Muscle of back (tissue), 11 donors: ENCODE data around the gene ALPP. TPM values are rescaled to one million over a fixed set of nuclear protein-coding genes. Genes with fewer than 3 reads are reported as not detected.
"Not testable (repeated sequence)": the region's sequence is repeated elsewhere in the genome, so short reads cannot be mapped to it uniquely, and the experiment has no call there.

Experiments
- DNase-seq, 3 donors: peaks; one replicate each; pipeline versions ENCODE4 v3.0.0 to v3.0.0-alpha.2; 2013
- polyA plus RNA-seq, 10 donors: library from polyadenylated mRNA; unstranded; fragments of 120-200 nt; gene quantifications; one replicate each; pipeline ENCODE4 v1.2.1, GENCODE V29; 2013; ENCODE audit not compliant: insufficient read length in 10 of 10

Gene ALPP
- polyA plus RNA-seq, 10 donors: 0.07 to 0.35 (median 0.28) TPM; not detected in 5

DNA sequence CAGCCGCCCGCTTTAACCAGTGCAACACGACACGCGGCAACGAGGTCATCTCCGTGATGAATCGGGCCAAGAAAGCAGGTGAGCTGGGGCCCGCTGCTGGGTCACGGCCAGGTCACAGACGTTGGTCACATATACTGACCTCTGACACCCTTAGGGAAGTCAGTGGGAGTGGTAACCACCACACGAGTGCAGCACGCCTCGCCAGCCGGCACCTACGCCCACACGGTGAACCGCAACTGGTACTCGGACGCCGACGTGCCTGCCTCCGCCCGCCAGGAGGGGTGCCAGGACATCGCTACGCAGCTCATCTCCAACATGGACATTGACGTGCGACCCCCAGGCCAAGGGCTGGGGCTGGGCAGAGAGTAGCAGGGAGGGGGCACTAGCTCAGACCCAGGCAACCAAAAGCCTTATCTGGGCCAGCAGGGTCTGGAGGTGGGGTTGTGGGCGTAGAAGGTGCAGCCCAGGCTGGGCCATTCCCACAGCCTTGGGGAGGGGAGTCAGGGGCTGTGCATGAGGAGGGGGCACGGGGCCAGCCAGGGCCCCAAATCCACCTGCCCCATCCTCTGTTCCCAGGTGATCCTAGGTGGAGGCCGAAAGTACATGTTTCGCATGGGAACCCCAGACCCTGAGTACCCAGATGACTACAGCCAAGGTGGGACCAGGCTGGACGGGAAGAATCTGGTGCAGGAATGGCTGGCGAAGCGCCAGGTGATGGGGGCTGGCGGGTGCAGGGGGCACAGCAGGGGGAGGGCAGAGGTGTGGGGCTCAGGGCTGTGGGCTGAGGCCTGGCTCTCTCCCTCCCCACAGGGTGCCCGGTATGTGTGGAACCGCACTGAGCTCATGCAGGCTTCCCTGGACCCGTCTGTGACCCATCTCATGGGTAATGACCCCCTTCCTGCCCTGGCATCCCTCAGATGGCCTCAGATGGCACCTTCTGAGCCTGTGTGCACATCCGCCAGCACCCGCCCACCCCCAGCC, 1.3 kb downstream of the ALPP start:
- DNase-seq: not testable (repeated sequence)

DNA sequence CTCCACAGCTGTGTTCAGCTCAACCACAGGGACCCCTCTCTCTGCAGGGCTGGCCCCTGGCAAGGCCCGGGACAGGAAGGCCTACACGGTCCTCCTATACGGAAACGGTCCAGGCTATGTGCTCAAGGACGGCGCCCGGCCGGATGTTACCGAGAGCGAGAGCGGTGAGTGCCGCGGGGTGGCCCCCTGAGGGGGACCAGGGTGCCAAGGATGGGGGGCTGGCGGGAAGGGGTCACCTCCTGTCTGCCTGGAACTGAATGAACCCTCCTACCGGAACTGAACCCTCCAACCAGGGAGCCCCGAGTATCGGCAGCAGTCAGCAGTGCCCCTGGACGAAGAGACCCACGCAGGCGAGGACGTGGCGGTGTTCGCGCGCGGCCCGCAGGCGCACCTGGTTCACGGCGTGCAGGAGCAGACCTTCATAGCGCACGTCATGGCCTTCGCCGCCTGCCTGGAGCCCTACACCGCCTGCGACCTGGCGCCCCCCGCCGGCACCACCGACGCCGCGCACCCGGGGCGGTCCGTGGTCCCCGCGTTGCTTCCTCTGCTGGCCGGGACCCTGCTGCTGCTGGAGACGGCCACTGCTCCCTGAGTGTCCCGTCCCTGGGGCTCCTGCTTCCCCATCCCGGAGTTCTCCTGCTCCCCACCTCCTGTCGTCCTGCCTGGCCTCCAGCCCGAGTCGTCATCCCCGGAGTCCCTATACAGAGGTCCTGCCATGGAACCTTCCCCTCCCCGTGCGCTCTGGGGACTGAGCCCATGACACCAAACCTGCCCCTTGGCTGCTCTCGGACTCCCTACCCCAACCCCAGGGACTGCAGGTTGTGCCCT, 2.9 kb downstream of the ALPP start:
- DNase-seq: not testable (repeated sequence)

DNA sequence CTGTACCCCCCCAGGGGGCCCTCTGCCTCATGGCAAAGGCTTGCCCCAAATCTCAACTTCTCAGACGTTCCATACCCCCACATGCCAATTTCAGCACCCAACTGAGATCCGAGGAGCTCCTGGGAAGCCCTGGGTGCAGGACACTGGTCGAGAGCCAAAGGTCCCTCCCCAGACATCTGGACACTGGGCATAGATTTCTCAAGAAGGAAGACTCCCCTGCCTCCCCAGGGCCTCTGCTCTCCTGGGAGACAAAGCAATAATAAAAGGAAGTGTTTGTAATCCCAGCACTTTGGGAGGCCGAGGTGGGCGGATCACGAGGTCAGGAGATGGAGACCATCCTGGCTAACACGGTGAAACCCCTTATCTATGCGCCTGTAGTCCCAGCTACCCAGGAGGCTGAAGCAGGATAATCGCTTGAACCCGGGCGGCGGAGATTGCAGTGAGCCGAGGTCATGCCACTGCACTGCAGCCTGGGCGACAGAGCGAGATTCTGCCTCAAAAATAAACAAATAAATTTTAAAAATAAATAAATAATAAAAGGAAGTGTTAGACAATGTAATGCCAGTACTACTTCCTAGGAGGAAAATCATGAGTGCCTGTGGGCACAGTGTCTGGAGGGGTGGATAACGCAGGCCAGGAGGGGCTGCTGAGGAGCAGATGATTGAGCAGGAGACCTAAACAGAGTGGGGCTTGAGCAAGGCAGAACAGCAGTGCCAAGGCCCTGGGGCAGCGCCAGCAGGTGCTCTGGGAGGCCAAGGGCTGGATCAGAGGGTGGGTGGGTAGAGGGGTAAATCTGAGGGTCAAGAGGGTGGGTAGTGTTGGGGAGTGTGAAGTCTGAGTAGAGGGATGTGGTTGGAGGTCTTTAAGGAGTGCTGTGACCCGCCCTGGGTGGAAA, 4.0 kb downstream of the ALPP start:
- DNase-seq: no peak

DNA sequence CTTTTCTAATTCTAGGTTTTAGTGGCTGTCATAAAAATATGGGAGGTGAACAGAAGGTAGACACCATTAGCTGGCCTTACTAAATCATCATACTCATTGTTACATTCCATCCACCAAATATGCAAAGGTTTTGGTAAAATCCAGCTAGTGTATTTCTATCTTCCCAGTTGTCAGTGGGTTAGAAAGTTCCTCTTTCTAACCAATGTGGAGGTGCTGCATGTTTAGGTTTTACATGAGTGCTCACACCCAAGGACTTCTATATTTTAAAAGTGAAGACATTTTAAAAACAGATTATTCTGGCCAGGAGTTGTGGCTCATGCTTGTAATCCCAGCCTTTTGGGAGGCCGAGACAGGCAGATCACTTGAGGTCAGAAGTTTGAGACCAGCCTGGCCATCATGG, 5.9 kb downstream of the ALPP start:
- DNase-seq: no peak

DNA sequence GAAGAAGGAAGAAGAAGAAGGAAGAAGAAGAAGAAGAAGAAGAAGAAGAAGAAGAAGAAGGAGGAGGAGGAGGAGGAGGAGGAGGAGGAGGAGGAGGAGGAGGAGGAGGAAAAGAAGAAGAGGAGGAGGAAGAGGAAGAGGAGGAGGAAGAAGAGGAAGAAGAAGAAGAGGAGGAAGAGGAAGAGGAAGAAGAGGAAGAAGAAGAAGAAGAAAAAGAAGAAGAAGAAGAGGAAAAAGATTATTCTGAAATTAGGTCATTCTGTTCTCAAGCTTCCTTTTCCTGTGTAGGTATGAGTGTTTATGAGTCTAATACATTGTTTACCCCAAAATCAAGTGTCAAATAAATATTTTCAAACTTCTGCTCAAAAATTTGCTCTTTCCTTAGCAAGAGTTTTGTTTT, 6.5 kb downstream of the ALPP start:
- not testable (repeated sequence) for DNase-seq

DNA sequence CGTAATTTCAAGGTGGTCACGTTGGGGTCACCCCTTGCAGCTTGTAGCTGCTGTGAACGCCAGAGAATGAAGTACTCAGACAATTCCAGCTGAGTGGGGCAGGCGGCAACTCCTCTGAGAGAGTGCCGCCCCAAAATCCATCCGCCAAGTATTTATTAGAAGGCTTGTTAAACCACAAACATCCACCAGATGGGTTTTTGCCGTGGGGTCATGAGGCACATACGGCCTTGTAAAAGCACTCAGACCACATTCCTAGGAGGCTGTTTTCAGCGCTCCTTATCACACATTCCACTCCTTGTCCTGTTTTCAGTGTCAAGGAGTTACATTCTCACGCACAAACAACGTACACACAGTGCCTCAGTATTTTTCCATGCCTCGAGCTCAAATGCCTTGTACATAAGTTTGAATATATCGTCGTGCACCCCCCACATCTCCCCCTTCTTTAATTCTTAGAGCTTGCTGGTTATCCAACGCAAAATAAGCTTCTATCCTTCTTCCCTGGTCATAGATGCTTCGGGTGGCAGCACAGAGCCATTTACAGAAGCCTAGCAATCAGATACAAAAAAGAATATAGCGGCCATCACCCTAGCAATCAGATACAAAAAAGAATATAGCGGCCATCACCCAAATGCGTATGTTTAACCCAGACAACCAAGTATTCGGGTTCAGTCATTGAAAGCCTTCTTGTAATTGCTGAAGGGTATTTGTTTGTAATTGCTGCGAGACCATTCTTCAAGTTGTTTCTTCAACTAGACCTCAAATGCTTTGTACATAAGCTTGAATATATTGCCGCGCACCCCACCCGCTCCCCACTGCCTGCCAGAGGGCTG, 7.3 kb downstream of the ALPP start:
- peak in 1 of 3 donors; percentile 41 for DNase-seq

DNA sequence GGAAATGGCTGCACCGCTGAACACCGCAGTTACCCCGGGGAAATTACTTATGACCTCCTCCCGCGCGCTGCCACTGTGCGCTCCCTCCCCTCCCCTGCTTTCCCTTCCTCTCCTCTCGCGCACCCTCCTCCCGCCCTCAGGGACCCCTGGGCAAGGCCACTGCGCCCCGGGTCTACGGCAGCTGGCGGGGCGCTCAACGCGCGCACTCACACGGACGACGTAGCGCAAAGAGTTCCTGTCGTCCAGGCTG, 7.9 kb downstream of the ALPP start:
- DNase-seq: no peak

DNA sequence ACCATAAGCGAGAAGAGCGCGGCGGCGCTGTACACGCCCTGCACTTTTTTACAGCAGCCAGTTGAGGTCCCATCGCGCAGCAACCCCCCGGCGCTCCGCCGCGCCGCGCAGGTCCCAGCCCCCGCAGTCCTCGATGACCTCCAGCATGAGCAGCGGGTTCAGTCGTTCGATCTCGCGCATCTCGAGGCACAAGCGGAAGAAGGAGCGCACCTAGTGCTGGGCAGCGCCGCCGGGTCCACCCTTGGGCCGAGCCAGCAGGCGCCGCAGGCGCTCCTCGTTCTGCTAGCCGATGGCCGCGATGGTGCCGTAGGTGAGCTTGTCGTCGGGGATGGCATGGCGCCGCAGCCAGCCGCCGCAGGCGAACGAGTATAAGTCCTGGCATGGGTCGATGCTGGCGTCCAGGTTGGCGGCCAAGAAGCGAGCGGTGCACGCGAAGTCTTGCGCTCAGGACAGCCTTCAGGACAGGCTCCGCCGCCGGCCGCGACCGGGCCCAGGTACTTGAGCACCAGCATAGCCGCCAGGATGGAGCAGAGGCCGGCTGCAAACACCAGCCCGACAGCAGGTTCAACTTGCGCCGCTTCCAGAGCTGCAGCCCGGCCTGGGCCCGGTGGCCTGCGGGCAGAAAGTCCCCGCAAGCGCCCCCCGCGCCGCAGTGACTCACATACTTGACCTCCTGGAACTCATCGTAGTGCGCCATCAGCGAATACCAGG, 8.3 kb downstream of the ALPP start:
- DNase-seq: peak in 1 of 3 donors; percentile 39

DNA sequence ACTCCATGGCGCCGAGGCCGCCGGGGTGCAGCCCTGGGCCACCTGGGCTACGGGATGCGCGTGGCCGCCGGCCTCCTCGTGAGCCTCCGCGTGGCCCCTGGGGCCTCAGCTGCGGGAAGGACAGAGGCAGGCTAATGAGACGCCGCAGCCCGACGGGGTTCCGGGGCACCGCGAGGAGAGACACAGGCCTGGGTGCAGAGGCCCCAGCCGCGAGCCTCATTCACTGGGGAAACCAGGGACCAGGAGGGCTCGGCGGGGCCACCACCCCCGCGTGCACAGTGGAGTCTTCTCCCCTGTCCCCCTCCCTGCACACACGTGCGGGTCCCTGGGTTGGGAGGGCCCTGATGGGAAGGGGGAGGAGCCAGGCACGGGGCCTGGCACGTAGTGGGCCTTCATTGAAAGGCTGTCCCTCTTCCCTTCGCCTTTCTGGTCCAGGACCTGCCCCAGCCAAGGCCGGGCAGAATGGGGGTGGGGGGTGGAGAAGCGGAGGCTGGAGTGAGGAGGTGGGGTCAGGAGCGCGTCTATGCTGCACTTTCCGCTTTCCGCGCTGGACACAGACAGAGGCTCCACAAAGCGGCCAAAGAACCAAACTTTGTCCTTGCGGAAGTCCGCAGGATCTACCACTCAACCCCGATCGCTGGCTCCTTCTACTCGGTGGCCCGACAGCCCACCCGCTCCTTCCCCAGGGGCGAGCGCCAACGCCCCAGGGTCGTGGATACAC, 9.1 kb downstream of the ALPP start:
- no peak for DNase-seq

DNA sequence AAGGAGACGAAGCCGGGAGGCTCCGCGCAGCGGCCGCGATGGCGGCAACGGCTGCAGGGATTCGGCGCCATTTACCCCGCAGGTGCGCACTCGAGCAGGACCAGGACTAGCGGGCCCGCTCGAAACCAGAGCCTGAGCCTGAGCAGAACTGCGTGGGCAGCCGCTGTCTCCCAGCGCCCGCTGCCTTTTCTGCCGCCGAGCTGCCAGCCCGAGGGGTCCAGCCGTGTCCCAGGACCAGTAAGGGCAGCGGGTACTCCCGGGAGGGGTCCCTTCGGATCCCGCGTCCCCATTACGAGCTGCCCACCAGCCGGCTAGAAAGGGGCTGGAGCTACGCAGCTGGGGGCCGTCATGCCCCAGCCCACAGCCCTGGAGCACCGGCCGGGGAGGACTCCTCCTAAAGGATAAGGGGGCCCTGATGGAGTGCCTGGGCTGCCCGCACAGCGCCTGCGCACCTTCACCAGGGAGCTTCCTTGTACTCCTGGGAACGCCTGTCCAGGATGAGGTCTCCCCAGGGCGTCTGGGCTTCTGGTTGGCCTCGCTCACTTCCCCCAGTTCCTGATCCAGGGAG, 9.9 kb downstream of the ALPP start:
- no peak for DNase-seq

DNA sequence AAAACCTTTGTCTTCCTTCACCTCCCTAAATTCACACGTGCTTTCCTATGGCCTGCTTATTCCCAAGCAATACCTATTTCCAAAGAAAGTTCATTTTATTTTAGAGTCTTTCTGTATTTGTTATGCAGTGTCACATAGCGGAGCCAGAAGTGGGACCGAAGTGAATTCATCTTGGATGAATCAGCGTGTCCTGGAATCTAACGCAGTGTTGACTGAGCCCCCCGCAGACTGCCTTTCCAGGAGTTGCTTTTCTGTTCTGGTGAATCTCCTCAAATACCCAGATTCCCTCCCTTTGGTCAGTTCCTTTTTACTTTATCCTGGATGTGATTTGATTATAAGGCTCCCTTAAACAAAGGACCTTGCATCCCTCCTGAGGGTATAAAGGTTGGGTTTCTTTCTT, 10.8 kb downstream of the ALPP start:
- DNase-seq: peak in 1 of 3 donors; percentile 21

DNA sequence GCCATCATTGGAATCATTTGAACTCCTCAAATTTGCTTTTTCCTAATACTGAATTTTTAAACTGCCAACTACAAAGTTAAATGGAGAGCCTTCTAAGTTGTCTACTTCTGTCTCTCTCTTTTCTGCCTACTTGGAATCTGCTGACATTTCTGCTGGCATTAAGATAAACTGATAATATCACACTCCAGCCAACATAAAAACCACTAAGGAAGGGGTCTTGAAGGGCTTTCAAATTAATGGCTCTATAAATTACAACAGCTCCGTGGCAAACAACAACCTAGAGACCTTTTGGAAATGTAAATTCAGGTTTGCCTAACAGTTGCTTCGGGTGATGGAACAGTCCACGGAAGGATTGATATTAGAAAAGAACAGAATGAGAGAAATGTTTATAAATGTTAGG, 12.1 kb downstream of the ALPP start:
- no peak for DNase-seq

DNA sequence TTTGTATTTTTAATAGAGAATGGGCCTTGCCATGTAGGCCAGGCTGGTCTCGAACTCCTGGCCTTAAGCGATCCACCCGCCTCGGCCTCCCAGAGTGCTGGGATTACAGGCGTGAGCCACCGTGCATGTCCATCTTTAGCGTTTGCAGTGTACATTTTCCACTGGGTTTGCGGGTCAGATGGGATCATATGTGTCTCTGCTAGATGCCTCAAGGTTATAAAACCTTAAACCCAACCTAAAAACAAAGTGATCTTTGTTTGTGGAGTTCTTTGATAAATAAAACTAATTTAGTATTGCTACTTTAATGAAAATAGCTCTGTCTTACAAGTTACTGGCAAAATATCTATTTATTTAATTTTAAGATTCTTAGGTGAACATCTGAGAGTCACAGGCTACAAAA, 15.0 kb downstream of the ALPP start:
- no peak for DNase-seq

DNA sequence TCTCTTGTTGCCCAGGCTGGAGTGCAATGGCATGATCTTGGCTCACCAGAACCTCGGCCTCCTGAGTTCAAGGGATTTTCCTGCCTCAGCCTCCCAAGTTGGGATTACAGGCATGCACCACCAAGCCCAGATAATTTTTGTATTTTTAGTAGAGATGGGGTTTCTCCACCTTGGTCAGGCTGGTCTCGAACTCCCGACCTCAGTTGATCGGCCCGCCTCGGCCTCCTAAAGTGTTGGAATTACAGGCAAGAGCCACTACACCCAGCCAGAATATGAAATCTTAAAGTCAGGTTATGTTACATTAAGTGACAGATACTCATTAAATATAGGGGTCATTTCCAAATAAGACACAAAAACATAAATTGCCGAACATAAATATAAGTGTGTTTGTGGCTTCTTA, 15.9 kb downstream of the ALPP start:
- DNase-seq: not testable (repeated sequence)

DNA sequence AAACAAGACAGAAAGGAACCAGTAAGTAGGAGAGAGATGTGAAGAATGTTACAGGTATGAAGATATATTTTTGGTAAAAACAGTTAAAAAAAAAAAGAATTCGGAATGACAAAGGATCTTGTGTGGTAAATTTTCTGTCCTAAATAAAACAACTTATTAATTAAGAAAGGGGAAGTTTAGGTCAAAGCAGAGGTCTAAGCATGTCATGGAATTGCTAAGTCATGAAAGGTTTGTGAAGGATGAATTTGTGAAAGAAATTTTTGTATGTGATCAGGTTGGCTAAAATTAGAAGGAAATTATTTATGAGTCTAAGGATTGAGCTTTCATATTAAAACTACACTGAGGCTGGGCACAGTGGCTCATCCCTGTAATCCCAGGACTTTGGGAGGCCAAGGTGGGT, 17.0 kb downstream of the ALPP start:
- no peak for DNase-seq

DNA sequence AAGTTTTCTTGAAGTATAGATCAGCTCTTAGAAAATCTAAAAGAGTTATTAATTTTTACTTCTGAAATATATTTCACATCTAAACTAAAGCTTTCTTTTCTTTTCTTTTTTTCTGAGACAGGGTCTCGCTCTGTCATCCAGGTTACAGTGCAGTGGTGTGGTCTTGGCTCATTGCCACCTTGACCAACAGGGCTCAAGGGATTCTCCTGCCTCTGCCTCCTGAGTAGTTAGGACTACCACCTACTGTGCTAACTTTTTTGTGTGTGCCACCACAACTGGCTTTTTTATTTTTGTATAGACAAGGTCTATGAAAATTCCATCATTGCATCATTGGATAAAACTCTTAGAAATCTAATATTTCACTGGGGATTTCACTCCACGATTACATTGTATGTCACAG, 18.1 kb downstream of the ALPP start:
- no peak for DNase-seq

DNA sequence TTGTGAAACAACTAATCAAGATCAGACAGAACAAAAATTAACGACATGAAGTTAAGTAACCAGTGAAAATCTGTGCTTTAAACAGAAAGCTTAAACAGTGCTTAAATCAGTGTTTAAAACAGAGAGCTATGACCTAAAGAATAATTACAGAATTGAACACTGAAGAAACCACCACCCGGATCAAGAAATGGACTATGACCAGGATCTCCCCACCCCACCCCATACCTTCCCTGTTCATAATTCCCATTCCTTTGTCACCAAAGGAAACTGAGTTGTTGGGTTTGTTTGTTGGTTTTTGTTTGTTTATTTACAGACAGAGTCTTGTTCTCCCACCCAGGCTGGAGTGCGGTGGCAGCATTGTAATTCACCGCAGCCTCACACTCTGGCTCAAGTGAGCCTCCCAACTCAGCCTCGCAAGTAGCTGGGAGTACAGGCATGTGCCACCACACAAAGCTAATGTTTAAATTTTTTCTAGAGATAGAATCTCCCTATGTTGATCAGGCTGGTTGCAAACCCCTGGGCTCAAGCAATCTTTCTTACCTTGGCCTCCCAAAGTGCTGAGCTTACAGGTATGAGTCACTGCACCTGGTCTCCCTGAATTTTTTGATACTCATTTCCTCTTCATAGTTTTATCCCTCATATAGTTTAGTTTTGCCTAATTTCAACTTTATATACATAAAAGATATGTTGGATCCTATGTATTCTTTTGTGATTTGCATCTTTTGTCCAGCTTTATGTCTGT, 19.9 kb downstream of the ALPP start:
- no peak for DNase-seq

DNA sequence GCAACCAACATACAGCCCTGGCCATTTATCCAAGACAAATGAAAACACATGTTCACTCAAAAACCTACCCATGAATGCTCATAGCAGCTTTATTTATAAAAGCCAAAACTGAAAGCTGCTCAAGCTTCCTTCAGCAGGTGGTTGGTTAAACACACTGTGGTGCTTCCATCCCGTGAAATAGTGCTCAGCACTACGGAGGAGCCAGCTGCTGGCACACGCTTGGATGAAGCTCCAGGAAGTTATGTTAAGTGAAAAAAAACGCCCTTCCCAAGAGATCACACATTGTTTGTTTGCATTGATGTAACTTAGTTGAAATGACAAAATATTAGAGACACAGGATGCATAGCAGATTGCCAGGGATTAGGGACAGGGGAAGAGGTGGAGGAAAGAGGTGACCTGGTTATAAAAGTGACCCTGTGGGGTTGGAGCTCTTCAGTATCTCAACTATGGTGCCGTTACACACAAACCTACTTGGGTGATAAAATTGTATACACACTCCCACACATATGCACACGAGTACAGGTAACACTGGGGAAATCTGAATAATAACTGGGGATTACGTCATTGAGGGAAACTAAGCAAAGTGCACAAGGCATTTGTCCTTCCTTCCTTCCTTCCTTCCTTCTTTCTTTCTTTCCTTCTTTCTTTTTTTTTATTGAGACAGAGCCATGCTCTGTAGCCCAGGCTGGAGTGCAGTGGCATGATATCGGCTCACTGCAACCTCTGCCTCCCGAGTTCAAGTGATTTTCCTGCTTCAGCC, 21.9 kb downstream of the ALPP start:
- DNase-seq: no peak
